ENCODE results near the gene CCDC8. TPM values are rescaled to one million over a fixed set of nuclear protein-coding genes. Genes with fewer than 3 reads are reported as not detected.
"Not testable (repeated sequence)": the region's sequence is repeated elsewhere in the genome, so short reads cannot be mapped to it uniquely, and the experiment has no call there.

CCDC8 gene
- total RNA-seq, 4 donors from 2014 or later: 4.5 to 11.6 (median 4.9) TPM

- H3K27me3 ChIP-seq: no peaks in the 10 kb centered on the region
- peaks cover 23 to 38% (median 31%) of the 10 kb centered on the region in 4 donors for H3K4me1 ChIP-seq
- DNase-seq (ENCODE audit: extremely low spot score): no peak
- intact Hi-C loops (cut with DNase I): no loop called here
- TF ChIP-seq POLR2A (IDR thresholded peaks at IDR 0.05; ENCODE audit: low read depth) (no peak), EP300 (IDR thresholded peaks at IDR 0.05) (no peak), POLR2AphosphoS5 (IDR thresholded peaks at IDR 0.05) (no peak), CTCF (IDR thresholded peaks at IDR 0.05) (no peak)
- no peak overlapping the region for H3K27ac ChIP-seq (replicated peaks in 1 of 4)
- H3K36me3 ChIP-seq: peaks cover 14 to 84% (median 62%) of the 10 kb centered on the region in 4 donors
- H3K9me3 ChIP-seq: no peaks in the 10 kb centered on the region
- WGBS: 86% methylated on average over 15 of the region's 15 CpGs
- no peak overlapping the region for H3K4me3 ChIP-seq
These were observed 31.5 kb downstream of the CCDC8 start for GRCh38 chr19:46381756-46382345.

GRCh38 chr19:46381346-46381745 is 32.0 kb downstream of the CCDC8 start:
- TF ChIP-seq EP300 (IDR thresholded peaks at IDR 0.05) (no peak), POLR2A (IDR thresholded peaks at IDR 0.05; ENCODE audit: low read depth) (no peak), POLR2AphosphoS5 (IDR thresholded peaks at IDR 0.05) (no peak), CTCF (IDR thresholded peaks at IDR 0.05) (no peak)
- no peak for DNase-seq (ENCODE audit: extremely low spot score)
- no peaks in the 10 kb centered on the region for H3K27me3 ChIP-seq
- H3K4me1 ChIP-seq: peaks cover 23 to 38% (median 31%) of the 10 kb centered on the region in 4 donors
- H3K9me3 ChIP-seq: no peaks in the 10 kb centered on the region
- 100% methylated on average over 2 of the region's 2 CpGs for WGBS
- peaks cover 16 to 84% (median 62%) of the 10 kb centered on the region in 4 donors for H3K36me3 ChIP-seq
- intact Hi-C loops (cut with DNase I): no loop called here
- no peak overlapping the region for H3K27ac ChIP-seq (replicated peaks in 1 of 4)
- no peak overlapping the region for H3K4me3 ChIP-seq

- Histone ChIP-seq H3K36me3 (peaks cover 18 to 84% (median 65%) of the 10 kb centered on the region in 4 donors), H3K27ac (replicated peaks in 1 of 4) (no peak overlapping the region)
These were observed 32.7 kb downstream of the CCDC8 start for GRCh38 chr19:46380690-46381089.

GRCh38 chr19:46378268-46378667 is 35.1 kb downstream of the CCDC8 start:
- no peak for TF ChIP-seq EP300 (IDR thresholded peaks at IDR 0.05)
- peak in 1 of 2 donors; percentile 13 for TF ChIP-seq POLR2AphosphoS5 (IDR thresholded peaks at IDR 0.05)
- Histone ChIP-seq H3K27ac (replicated peaks in 1 of 4) (peak overlapping the region; percentile 16 to 59 (median 43)), H3K27me3 (no peaks in the 10 kb centered on the region), H3K4me1 (peaks cover 35 to 53% (median 41%) of the 10 kb centered on the region in 4 donors), H3K4me3 (no peak overlapping the region), H3K9me3 (no peaks in the 10 kb centered on the region), H3K36me3 (peaks cover 11 to 67% (median 43%) of the 10 kb centered on the region in 4 donors)
- WGBS: 23% methylated on average over 2 of the region's 2 CpGs
- no peak for DNase-seq (ENCODE audit: extremely low spot score)
- intact Hi-C loops (cut with DNase I): no loop called here

More at GRCh38 chr19:46380690-46381089, 32.7 kb downstream of the CCDC8 start:
- 93% methylated on average over 2 of the region's 2 CpGs for WGBS
- Histone ChIP-seq H3K9me3 (no peaks in the 10 kb centered on the region), H3K4me1 (peaks cover 23 to 38% (median 31%) of the 10 kb centered on the region in 4 donors), H3K27me3 (no peaks in the 10 kb centered on the region), H3K4me3 (no peak overlapping the region)
- intact Hi-C loops (cut with DNase I): no loop called here
- TF ChIP-seq CTCF (IDR thresholded peaks at IDR 0.05) (no peak), EP300 (IDR thresholded peaks at IDR 0.05) (no peak), POLR2AphosphoS5 (IDR thresholded peaks at IDR 0.05) (no peak), POLR2A (IDR thresholded peaks at IDR 0.05; ENCODE audit: low read depth) (no peak)
- DNase-seq (ENCODE audit: extremely low spot score): no peak

GRCh38 chr19:46376241-46377153 is 36.9 kb downstream of the CCDC8 start:
- DNase-seq (ENCODE audit: extremely low spot score): no peak

GRCh38 chr19:46375476-46376067 is 37.8 kb downstream of the CCDC8 start:
- H3K27ac ChIP-seq (replicated peaks in 1 of 4); H3K4me3 ChIP-seq; H3K27me3 ChIP-seq; H3K9me3 ChIP-seq; DNase-seq (ENCODE audit: extremely low spot score); intact Hi-C loops (cut with DNase I): not testable (repeated sequence)
- peaks cover 11 to 48% (median 27%) of the 10 kb centered on the region in 4 donors for H3K36me3 ChIP-seq
- WGBS: 98% methylated on average over 6 of the region's 22 CpGs
- H3K4me1 ChIP-seq: peaks cover 43 to 69% (median 57%) of the 10 kb centered on the region in 4 donors

More at GRCh38 chr19:46376241-46377153, 36.9 kb downstream of the CCDC8 start:
- 92% methylated on average over 19 of the region's 20 CpGs for WGBS
- intact Hi-C loops (cut with DNase I): no loop called here
- Histone ChIP-seq H3K4me1 (peaks cover 43 to 63% (median 53%) of the 10 kb centered on the region in 4 donors), H3K36me3 (peaks cover 11 to 51% (median 26%) of the 10 kb centered on the region in 4 donors), H3K27ac (replicated peaks in 1 of 4) (peak overlapping the region in 1 of 4 donors; percentile 59), H3K27me3 (no peaks in the 10 kb centered on the region), H3K9me3 (no peaks in the 10 kb centered on the region), H3K4me3 (no peak overlapping the region)
- no peak for TF ChIP-seq CTCF (IDR thresholded peaks at IDR 0.05)
- no peak for TF ChIP-seq POLR2A (IDR thresholded peaks at IDR 0.05; ENCODE audit: low read depth)
- TF ChIP-seq POLR2AphosphoS5 (IDR thresholded peaks at IDR 0.05): no peak
- TF ChIP-seq EP300 (IDR thresholded peaks at IDR 0.05): no peak
